GM23248 (cell line): Measurements from ENCODE around the gene NUDT4B.
"Not testable (repeated sequence)": the region's sequence is repeated elsewhere in the genome, so short reads cannot be mapped to it uniquely, and the experiment has no call there.

Experiments
- EZH2 ChIP-seq: fragments of 200-600 bp; sonication (generic); IDR thresholded peaks from 2 replicates; pipeline ENCODE4 v1.6.1; 2018; ENCODE audit warnings: antibody characterized with exemption, mild to moderate bottlenecking; ENCODE audit not compliant: insufficient read depth, poor library complexity, severe bottlenecking
- EZH2phosphoT487 ChIP-seq: fragments of 200-600 bp; sonication (generic); IDR thresholded peaks from 2 replicates; pipeline ENCODE4 v1.6.1; 2018; ENCODE audit warnings: antibody characterized with exemption, moderate library complexity, mild to moderate bottlenecking, low read depth; ENCODE audit not compliant: insufficient read depth

DNA sequence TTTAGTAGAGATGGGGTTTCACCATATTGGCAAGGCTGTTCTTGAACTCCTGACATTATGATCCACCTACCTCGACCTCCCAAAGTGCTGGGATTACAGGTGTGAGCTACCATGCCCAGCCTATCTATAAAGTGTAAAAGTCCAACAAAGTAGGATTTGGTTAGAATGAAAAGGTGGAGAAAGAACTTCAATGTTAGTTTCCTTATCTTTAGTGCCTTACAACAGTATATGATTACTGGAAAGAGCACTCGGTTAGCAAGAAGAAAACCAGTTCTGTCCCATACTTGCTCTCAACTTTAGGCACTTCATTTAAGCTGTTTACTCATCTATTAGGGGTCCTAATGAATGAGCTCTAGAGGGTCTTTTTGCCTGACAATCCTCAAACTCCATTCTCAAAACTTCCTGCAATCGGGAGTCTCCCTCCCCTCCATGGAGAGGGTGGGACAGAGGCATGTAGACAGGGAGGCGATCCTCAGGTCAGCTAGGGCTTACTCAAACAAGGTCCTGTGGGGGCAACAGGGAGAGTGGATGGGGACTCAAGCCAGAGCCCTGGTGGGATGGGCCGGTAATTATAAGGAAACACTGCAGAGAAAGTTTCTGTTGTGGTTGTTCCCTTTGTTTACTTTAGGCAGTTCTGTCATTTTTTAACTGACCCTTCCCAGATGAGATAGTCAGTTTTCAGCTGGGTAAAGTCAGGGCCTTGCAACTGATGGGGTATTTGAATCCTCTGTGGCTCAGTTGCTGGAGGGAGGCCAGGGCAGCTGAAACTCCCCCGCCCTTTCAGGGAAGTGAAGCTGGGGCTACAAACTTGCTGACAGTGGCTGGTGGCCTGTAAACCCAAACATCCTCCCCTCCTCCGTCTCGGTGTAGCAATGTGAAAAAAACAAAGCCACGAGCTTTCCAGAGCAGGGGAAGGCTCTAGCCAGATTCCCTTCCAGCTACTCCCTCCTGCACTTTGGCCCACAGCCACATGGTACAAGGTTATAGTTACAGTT is 4.6 kb upstream of the NUDT4B start:
- not testable (repeated sequence) for TF ChIP-seq EZH2phosphoT487, EZH2
